Sciatic nerve (tissue), 2 donors: ENCODE results near the gene HRCT1. TPM values are rescaled to one million over a fixed set of nuclear protein-coding genes. Genes with fewer than 3 reads are reported as not detected.
"Not testable (repeated sequence)": the region's sequence is repeated elsewhere in the genome, so short reads cannot be mapped to it uniquely, and the experiment has no call there.

Source experiments
- ATAC-seq: fragments of 200-7000 bp; cut with Tn5 transposase; one replicate; pipeline ENCODE4 v1.9.1; 2020; ENCODE audit warnings: mild to moderate bottlenecking, moderate library complexity
- DNase-seq: peaks from one replicate; pipeline ENCODE4 v3.0.0-alpha.2; 2020; ENCODE audit warnings: low spot score
- intact Hi-C: fragments of 100-400 bp; cut with DNase I; formaldehyde crosslinking; loops from one replicate; pipeline ENCODE4 v1.14.2; 2022
- total RNA-seq: library from RNA; stranded (reverse); fragmentation: NEBNext Ultra II Directional; extraction: Animal tissue kit (Norgen Biotek cat#: 25700); gene quantifications from one replicate; pipeline ENCODE4 v1.2.1, GENCODE V29; 2021
- donor health status: DM: no; HTN: no; CAD: no.
- donor health status: DM: no; HTN: no; CAD: no.

HRCT1 gene
- total RNA-seq, 1 donor from 2014 or later = 4.5 TPM

DNA sequence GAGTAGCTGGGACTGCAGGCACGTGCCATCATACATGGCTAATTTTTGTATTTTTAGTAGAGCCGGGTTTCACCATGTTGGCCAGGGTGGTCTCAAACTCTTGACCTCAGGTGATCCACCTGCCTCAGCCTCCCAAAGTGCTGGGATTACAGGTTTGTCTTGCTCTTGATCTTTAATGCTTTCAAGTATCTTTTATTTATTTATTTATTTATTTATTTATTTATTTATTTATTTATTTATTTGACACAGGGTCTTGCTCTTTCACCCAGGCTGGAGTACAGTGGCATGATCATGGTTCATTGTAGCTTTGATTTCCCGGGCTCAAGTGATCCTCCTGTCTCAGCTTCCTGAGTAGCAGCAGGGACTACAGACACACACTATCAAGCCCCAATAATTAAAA lies 21.1 kb upstream of the HRCT1 start:
- not testable (repeated sequence) for ATAC-seq
- intact Hi-C loops = loop anchor here (5.0 kb wide), 1 partner anchor 93 kb away; the partner anchor contains the start of gene NPR2

DNA sequence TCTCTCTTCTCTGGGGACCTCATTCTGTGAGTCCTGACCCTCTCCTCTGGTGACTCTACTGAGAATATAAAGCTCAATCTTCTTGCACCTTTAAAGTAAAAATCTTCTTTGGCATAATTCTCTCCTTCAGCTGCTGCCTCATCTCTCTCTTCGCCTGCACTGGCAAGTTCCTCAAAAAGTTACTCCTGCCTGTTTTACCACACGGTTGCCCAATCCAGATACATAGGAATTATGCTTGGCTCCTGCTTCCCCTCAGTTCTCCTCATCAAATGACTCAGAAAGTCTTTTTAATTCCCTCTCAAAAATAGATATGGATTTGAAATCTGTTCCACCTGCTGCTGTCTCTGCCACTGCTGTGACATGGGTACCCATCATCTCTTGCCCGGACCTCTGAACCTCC lies 14.4 kb upstream of the HRCT1 start:
- DNase-seq (no peak), ATAC-seq (no peak)
- intact Hi-C loops = no loop called here

More for the DNA sequence above, 21.1 kb upstream of the HRCT1 start:
- not testable (repeated sequence) for DNase-seq

GRCh38 chr9:35892051-35892450 lies 14.0 kb upstream of the HRCT1 start:
- intact Hi-C loops = no loop called here
- DNase-seq = no peak
- no peak for ATAC-seq

DNA sequence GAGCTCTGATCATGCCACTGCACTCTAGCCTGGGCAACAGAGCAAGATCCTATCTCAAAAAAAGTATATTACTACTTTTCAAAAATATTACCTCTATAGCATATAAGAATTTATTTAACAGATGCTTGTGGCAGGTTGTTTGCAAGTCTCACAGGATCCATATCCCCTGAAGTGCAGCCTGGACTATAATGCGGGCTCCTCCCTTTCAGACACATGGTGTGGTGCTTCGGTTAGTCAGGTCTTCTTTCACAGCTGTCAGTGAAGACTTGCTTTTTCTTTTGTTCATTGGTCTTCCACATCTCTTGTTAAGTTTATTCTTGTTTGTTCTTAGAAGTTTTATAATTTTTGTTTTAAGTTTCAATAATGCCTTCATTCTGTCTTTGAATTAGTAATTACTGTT lies 9.4 kb upstream of the HRCT1 start:
- no peak for DNase-seq
- intact Hi-C loops = no loop called here
- no peak for ATAC-seq

DNA sequence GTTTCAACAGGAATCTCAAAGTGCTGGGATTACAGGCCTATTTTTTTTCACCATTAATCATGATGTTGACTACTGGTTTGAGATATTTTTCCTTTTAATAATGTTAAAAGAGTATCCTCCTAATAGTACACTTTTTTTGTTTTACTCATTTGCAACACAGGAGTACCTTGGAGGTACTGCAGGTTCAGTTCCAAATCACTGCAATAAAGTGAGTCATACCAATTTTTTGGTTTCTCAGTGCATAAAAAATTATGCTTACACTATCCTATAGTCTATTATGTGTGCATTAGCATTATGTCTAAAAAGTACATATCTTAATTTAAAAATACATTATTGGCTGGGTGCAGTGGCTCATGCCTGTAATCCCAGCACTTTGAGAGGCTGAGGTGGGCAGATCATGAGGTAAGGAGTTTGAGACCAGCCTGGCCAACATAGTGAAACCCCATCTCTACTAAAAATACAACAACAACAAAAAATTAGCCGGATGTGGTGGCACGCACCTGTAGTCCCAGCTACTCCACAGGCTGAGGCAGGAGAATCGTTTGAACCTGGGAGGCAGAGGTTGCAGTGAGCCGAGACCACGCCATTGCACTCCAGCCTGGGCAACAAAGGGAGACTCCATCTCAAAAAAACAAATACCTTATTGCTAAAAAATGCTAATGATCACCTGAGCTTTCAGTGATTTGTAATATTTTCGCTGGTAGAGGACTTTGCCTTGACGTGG lies 8.5 kb upstream of the HRCT1 start:
- ATAC-seq, intact Hi-C loops, DNase-seq: not testable (repeated sequence)

DNA sequence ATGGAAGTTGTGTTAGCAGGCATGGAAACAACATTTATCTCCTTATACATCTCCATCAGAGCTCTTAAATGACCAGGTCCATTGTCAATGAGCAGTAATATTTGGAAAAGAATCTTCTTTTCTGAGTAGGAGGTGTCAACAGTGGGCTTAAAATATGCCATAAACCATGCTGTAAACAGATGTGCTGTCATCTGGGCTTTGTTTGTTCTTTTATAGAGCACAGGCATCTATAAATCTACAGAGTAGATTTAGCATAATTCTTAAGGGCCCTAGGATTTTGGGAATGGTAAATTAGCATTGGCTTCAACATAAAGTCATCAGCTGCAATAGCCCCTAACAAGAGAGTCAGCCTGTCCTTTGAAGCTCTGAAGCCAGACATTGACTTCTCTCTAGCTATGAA lies 7.7 kb upstream of the HRCT1 start:
- no peak for ATAC-seq
- intact Hi-C loops = no loop called here
- DNase-seq = no peak

- ATAC-seq (no peak), DNase-seq (no peak)
- intact Hi-C loops = no loop called here
Observed at GRCh38 chr9:35899021-35899420, 7.0 kb upstream of the HRCT1 start.

DNA sequence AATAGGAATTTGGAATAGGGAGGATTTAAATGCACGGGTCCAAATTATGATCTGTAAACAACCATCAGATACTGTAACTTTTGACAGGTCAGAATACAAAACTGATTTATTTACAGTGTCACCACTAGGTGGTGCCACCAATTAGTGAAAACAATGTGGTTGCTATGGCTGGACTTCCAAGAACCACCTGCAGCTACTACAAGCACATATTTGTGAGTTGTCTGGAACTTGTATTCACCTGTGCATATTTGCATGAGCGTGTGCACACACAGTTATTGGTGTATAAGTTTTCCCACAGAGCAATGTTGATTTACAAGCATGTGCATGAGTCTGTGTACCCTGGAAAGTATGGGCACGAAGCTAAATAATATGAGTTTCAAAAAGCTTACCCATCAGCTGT lies 3.0 kb upstream of the HRCT1 start:
- DNase-seq (no peak), ATAC-seq (no peak)
- intact Hi-C loops = no loop called here

DNA sequence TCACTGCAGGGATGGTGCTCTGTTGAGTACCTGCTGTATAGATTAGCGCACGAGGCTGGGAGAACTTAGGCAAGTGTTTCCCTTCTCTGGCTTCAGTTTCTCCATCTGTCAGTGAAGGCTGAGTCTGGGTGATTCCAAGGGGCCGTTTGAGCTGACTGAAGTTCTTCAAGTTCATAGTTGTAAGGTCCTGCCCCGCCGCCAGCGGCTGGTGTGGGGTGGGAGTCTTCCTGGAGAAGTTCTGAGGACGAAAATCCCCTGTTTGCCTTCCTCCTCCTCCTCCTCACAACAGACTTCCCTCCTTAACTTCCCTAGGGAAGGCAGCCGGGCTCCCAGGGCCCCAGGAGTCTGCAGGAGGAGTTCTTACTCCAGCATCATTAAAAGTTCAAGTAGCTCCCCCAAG lies 1.7 kb upstream of the HRCT1 start:
- intact Hi-C loops = no loop called here
- DNase-seq = no peak
- ATAC-seq = no peak

DNA sequence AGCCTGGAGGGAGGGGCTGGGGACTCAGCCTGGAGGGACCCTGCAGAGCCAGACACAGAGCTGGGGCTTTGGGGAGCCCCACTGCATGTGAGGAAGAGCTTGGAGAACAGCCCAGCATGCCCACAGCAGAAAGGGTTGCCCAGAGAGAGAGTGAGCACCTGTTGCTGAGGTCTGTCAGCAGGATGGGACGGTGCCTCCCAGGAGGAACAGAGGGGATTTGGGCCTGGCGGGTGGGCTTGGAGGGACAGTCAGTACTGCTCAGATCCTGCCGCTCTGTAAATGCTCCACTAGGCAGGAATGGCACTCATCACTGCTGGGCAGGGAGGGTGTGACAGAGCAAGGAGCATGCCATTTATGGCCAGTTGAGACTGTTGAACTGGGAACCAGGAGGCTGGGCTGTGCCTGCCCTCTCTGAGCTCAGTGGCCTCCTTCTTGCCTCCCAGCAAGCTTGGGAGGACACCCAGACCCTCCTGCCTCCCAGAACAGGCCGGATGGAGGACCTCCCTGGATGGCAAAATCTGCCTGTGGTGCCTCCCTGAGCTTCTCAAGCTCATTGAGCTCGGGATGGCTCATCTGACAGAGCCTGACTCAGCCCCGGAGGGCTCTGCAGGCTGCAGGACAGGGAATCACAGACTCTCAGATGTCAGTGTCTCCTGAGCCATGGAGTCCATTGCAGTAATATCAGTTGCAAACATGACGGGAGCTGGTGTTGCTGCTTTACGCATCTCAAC lies 786 bp upstream of the HRCT1 start:
- ATAC-seq = no peak
- intact Hi-C loops = no loop called here
- DNase-seq = no peak

DNA sequence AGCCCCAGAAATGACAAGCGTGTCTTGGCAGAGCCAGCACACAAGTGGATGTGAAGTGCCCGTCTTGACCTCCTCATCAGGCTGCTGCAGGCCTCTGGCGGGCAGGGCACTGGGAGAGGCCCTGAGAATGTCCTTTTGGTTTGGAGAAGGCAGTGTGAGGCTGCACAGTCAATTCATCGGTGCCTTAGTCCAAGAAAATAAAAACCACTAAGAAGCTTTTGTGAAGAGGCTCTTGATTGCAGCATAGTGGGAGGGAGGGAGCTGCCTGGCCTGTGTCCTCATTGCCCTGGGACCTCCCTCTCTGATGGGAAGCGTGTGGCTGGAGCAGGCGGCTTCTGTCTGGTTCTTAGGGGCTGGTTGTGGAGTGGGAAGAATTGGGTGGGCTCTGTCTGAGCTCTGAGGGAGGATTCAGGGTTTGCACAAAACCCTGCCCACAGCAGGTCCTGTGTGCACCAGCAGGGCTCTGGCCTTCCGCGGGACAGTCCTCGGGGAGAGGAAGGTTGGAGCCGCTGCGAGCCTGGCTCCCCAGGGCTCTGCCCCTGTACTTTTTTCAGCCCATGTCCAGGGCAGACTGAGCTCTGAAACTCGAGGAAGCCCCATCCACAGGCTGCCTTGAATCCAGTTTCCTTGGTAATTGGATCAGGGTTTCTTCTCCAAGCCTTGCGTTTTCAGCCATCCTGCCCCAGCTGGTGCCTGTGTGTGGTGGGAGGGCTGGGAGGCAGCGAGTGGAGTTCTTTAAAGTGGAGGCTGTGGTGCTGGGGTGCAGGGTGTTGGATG lies 1.1 kb downstream of the HRCT1 start:
- intact Hi-C loops = no loop called here
- peak; percentile 82 for ATAC-seq
- no peak for DNase-seq

DNA sequence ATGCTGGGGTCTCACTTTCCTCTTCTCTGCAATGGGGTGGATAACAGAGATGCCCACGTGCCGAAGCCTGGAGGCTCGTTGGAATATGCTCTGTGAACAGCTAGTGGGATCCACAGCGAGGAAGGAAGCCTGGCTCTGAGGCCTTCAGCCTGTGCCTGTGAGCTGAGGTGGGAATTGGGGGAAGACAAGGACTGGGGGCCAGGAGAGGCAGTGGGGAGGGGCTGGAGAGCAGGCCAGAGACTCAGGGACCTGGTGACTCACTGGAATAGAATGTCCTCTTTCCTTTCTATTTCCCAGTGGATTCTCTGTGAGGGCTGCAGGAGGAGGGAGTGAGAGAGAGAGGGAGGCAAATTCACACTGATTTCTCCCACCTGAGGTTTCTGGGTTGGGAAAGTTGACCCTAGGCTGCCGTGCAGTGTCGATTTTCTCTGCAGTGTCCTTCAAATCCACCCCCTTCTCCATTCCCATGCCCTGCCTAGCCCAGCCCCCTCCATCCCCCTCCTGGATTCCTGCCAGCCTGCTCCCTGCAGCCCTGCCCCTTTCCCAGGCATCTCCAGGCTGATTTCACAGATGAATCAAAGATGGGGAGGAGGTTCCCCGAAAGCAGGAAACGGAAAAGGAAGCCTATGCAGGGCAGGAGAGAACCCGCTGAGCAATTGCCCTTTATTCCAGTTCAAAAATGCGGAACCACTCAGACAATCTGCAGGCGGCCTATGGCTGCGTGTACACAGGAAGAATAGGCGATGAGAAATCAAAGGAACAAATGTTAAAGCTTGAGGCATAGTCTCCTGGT lies 1.9 kb downstream of the HRCT1 start:
- ATAC-seq (peak; percentile 80), DNase-seq (peak; percentile 88)
- intact Hi-C loops = no loop called here

GRCh38 chr9:35908504-35909125 lies 2.6 kb downstream of the HRCT1 start:
- no peak for DNase-seq
- peak; percentile 14 for ATAC-seq
- intact Hi-C loops = no loop called here

- DNase-seq = no peak
- ATAC-seq = no peak
- intact Hi-C loops = no loop called here
Observed at GRCh38 chr9:35909274-35909673, 3.3 kb downstream of the HRCT1 start, which contains the start of gene SPAAR. Gene SPAAR (plus strand): TSS chr9:35909490. CDS start chr9:35910464, 974 bp downstream.

GRCh38 chr9:35909687-35910612 lies 3.9 kb downstream of the HRCT1 start:
- intact Hi-C loops = no loop called here
- ATAC-seq = no peak
- DNase-seq = no peak

- DNase-seq (no peak), ATAC-seq (no peak)
- intact Hi-C loops = no loop called here
Observed at GRCh38 chr9:35910613-35911359, 4.8 kb downstream of the HRCT1 start.

DNA sequence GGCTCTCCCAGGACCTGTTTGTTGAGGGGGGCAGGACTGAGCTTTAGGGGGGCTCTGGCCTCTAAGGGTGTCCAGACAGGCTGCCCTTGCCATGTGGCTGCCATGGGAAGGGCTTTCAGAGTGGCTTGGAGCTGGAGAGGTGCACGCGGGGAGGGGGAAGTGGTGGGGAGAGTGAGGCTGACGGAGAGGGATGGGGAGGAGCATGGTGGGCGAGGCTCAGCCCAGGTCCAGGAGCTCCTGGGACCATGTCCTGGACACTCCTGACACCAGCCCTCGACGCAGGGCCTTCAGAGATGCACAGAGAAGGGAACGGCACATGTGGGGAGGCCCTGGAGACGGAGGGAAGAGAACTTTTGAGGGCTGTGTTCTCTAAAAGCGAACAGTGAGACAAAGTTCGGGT lies 5.7 kb downstream of the HRCT1 start:
- ATAC-seq = no peak
- intact Hi-C loops = no loop called here

More for the DNA sequence above, 5.7 kb downstream of the HRCT1 start:
- no peak for DNase-seq
